ENCODE data around the gene GALNT2. TPM values are rescaled to one million over a fixed set of nuclear protein-coding genes. Genes with fewer than 3 reads are reported as not detected.

GALNT2 gene
- polyA plus RNA-seq, 2 of the 4 experiments (the other 2 are of a cell fraction), result 66.9 to 114 TPM

DNA sequence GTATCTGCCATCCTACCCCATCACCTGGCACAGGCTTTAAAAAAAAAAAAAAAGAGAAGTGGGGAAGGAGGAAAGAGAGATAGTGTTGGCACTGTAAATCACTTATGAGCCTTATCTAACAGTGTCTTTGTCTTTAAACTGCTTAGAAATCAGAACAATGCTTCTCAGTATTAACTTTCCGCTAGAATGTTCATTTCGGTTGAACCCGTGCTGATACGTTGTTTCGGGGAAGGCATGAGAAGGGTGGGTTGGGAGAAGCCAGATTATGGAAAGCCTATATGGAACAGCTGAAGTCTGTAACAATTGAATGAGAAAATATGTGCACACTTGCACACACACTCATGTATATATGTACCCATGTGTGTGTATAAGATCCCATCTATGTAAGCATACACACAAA, 170.8 kb downstream of the GALNT2 start:
- CTCF ChIA-PET, result no interaction called here
- H3K27ac ChIP-seq, result no peak overlapping the region
- no peak overlapping the region for H3K4me2 ChIP-seq
- H3K9me3 ChIP-seq, result peaks cover 4% of the 10 kb centered on the region; the same call in 1 of the 3 replicates
- WGBS (ENCODE audit: missing lambda C conversion rate), result 96% methylated on average over 5 of the region's 5 CpGs
- peak; percentile 13 for FAIRE-seq
- POLR2A ChIA-PET, result no interaction called here
- no peaks in the 10 kb centered on the region for H3K4me1 ChIP-seq
- TF ChIP-seq, protein P1, sequence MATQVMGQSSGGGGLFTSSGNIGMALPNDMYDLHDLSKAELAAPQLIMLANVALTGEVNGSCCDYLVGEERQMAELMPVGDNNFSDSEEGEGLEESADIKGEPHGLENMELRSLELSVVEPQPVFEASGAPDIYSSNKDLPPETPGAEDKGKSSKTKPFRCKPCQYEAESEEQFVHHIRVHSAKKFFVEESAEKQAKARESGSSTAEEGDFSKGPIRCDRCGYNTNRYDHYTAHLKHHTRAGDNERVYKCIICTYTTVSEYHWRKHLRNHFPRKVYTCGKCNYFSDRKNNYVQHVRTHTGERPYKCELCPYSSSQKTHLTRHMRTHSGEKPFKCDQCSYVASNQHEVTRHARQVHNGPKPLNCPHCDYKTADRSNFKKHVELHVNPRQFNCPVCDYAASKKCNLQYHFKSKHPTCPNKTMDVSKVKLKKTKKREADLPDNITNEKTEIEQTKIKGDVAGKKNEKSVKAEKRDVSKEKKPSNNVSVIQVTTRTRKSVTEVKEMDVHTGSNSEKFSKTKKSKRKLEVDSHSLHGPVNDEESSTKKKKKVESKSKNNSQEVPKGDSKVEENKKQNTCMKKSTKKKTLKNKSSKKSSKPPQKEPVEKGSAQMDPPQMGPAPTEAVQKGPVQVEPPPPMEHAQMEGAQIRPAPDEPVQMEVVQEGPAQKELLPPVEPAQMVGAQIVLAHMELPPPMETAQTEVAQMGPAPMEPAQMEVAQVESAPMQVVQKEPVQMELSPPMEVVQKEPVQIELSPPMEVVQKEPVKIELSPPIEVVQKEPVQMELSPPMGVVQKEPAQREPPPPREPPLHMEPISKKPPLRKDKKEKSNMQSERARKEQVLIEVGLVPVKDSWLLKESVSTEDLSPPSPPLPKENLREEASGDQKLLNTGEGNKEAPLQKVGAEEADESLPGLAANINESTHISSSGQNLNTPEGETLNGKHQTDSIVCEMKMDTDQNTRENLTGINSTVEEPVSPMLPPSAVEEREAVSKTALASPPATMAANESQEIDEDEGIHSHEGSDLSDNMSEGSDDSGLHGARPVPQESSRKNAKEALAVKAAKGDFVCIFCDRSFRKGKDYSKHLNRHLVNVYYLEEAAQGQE (IDR thresholded peaks at IDR 0.05), result no peak
- TF ChIP-seq CHD2 (IDR thresholded peaks at IDR 0.05; ENCODE audit: low read length, partially characterized antibody) (no peak), HDAC2 (IDR thresholded peaks at IDR 0.05) (no peak), CEBPB (IDR thresholded peaks at IDR 0.05) (no peak), NPAS2 (CRISPR knock-in tag; IDR thresholded peaks at IDR 0.05; ENCODE audit: borderline replicate concordance) (no peak), HOXB5 (CRISPR knock-in tag; IDR thresholded peaks at IDR 0.05) (no peak), RNF2 (IDR thresholded peaks at IDR 0.05; ENCODE audit: borderline replicate concordance, low read depth) (no peak), EHMT2 (IDR thresholded peaks at IDR 0.05; ENCODE audit: low read depth) (no peak), HEYL (CRISPR knock-in tag; IDR thresholded peaks at IDR 0.05) (no peak), CBX8 (IDR thresholded peaks at IDR 0.05) (no peak), MAZ (IDR thresholded peaks at IDR 0.05; ENCODE audit: borderline replicate concordance, low read depth, low read length) (no peak), KDM1A (IDR thresholded peaks at IDR 0.05; ENCODE audit: low read depth) (no peak), GATA3 (IDR thresholded peaks at IDR 0.05; ENCODE audit: borderline replicate concordance) (no peak), RARB (CRISPR knock-in tag; IDR thresholded peaks at IDR 0.05) (no peak), EHF (CRISPR knock-in tag; IDR thresholded peaks at IDR 0.05) (no peak), ZNF302 (CRISPR knock-in tag; IDR thresholded peaks at IDR 0.05) (no peak), POLR2AphosphoS2 (conservative IDR thresholded peaks at IDR 0.05; ENCODE audit: low read length) (no peak), ZFP36 (IDR thresholded peaks at IDR 0.05; ENCODE audit: borderline replicate concordance, partially characterized antibody) (no peak), ZC3H11A (IDR thresholded peaks at IDR 0.05) (no peak)
- TF ChIP-seq, protein P2, sequence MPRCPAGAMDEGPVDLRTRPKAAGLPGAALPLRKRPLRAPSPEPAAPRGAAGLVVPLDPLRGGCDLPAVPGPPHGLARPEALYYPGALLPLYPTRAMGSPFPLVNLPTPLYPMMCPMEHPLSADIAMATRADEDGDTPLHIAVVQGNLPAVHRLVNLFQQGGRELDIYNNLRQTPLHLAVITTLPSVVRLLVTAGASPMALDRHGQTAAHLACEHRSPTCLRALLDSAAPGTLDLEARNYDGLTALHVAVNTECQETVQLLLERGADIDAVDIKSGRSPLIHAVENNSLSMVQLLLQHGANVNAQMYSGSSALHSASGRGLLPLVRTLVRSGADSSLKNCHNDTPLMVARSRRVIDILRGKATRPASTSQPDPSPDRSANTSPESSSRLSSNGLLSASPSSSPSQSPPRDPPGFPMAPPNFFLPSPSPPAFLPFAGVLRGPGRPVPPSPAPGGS (IDR thresholded peaks at IDR 0.05), result no peak
- no peak for DNase-seq (ENCODE audit: low read depth in 1 of 2, low spot score in 1 of 2)
- no peak for ATAC-seq
- H3K4me3 ChIP-seq, result no peak overlapping the region

- POLR2A ChIA-PET, result no interaction called here
- CTCF ChIA-PET, result interaction anchor here (1.6 kb wide), 1 partner anchor 17 kb away, joined by 3 read pairs; no protein-coding TSS in a partner anchor
- Histone ChIP-seq H3K9me3 (peaks cover 4% of the 10 kb centered on the region; the same call in 1 of the 3 replicates), H3K4me3 (no peak overlapping the region), H3K4me1 (no peaks in the 10 kb centered on the region), H3K27ac (no peak overlapping the region), H3K4me2 (no peak overlapping the region)
- FAIRE-seq, result no peak
- WGBS (ENCODE audit: missing lambda C conversion rate), result 95% methylated on average over 5 of the region's 5 CpGs
- no peak for DNase-seq (ENCODE audit: low read depth in 1 of 2, low spot score in 1 of 2)
- no peak for ATAC-seq
- TF ChIP-seq, protein P1 (IDR thresholded peaks at IDR 0.05), result no peak
- no peak for TF ChIP-seq POLR2AphosphoS2 (conservative IDR thresholded peaks at IDR 0.05; ENCODE audit: low read length)
- TF ChIP-seq HES2 (IDR thresholded peaks at IDR 0.05), result no peak
- TF ChIP-seq ZC3H11A (IDR thresholded peaks at IDR 0.05), result no peak
- TF ChIP-seq HOXB13 (CRISPR knock-in tag; IDR thresholded peaks at IDR 0.05; ENCODE audit: low read depth), result no peak
- no peak for TF ChIP-seq SMC3 (IDR thresholded peaks at IDR 0.05)
- TF ChIP-seq CEBPB (IDR thresholded peaks at IDR 0.05), result no peak
- no peak for TF ChIP-seq RFX5 (IDR thresholded peaks at IDR 0.05)
- TF ChIP-seq GATA3 (IDR thresholded peaks at IDR 0.05; ENCODE audit: borderline replicate concordance), result no peak
- no peak for TF ChIP-seq HEYL (CRISPR knock-in tag; IDR thresholded peaks at IDR 0.05)
- no peak for TF ChIP-seq MYC (IDR thresholded peaks at IDR 0.05; ENCODE audit: borderline replicate concordance, low read length)
- no peak for TF ChIP-seq FOXS1 (CRISPR knock-in tag; IDR thresholded peaks at IDR 0.05)
- no peak for TF ChIP-seq ZNF302 (CRISPR knock-in tag; IDR thresholded peaks at IDR 0.05)
- TF ChIP-seq, protein P3, sequence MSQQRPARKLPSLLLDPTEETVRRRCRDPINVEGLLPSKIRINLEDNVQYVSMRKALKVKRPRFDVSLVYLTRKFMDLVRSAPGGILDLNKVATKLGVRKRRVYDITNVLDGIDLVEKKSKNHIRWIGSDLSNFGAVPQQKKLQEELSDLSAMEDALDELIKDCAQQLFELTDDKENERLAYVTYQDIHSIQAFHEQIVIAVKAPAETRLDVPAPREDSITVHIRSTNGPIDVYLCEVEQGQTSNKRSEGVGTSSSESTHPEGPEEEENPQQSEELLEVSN (IDR thresholded peaks at IDR 0.05; ENCODE audit: borderline replicate concordance, low read depth), result no peak
- no peak for TF ChIP-seq JUN (IDR thresholded peaks at IDR 0.05)
These were observed 173.5 kb downstream of the GALNT2 start for GRCh38 chr1:230240446-230241086.

Measured in A549 (cell line).